Esophagus (tissue), 2 donors: ENCODE data around the gene TMEM106B. TPM values are rescaled to one million over a fixed set of nuclear protein-coding genes. Genes with fewer than 3 reads are reported as not detected.

Source experiments
- H3K27ac ChIP-seq, 2 donors: one replicate each; pipeline ENCODE4 v1.5.1; 2013; ENCODE audit warnings: low read depth in 2 of 2, mild to moderate bottlenecking in 2 of 2, inconsistent platforms in 1 of 2, low read length in 1 of 2, moderate library complexity in 1 of 2
- H3K27me3 ChIP-seq, 2 donors: one replicate each; pipeline ENCODE4 v1.6.1; 2013; ENCODE audit warnings: low read length in 2 of 2, control low read depth in 1 of 2, mild to moderate bottlenecking in 1 of 2; ENCODE audit not compliant: insufficient read depth in 2 of 2, control insufficient read depth in 1 of 2
- H3K36me3 ChIP-seq, 2 donors: one replicate each; pipeline ENCODE4 v1.6.1; 2013; ENCODE audit warnings: low read length in 1 of 2; ENCODE audit not compliant: control insufficient read depth in 2 of 2, insufficient read depth in 2 of 2
- H3K4me1 ChIP-seq, 2 donors: one replicate each; pipeline ENCODE4 v1.6.1; 2013; ENCODE audit warnings: low read length in 1 of 2; ENCODE audit not compliant: control insufficient read depth in 2 of 2, insufficient read depth in 2 of 2
- H3K4me3 ChIP-seq, 2 donors: one replicate each; pipeline ENCODE4 v1.5.1; 2013; ENCODE audit warnings: low read length in 2 of 2, mild to moderate bottlenecking in 2 of 2, low read depth in 1 of 2, moderate library complexity in 1 of 2
- H3K9me3 ChIP-seq, 2 donors: one replicate each; pipeline ENCODE4 v1.6.1; 2013; ENCODE audit warnings: mild to moderate bottlenecking in 2 of 2, low read depth in 1 of 2, low read length in 1 of 2, moderate library complexity in 1 of 2; ENCODE audit not compliant: control insufficient read depth in 2 of 2, insufficient read depth in 1 of 2
- WGBS, 2 donors: extraction: QIAGEN DNeasy Blood & Tissue Kit; methylation state at CpG; one replicate each; pipeline ENCODE4 v1.1.7; 2013; 5-methylcytosine and 5-hydroxymethylcytosine counted together
- polyA plus RNA-seq, 2 donors: library from polyadenylated mRNA; stranded (reverse); fragments of 200-250 nt; gene quantifications; one replicate each; pipeline ENCODE4 v1.2.3, GENCODE V29; 2013
- donor health status: healthy with polysubstance abuse.
- donor health status: Bipolar disorder and iron deficiency.

The TMEM106B gene
- polyA plus RNA-seq, 2 donors, result 11.8 to 12.1 TPM

GRCh38 chr7:12199363-12199762 lies 11.7 kb upstream of the TMEM106B start:
- H3K4me1 ChIP-seq, result no peaks in the 10 kb centered on the region
- H3K27me3 ChIP-seq, result no peaks in the 10 kb centered on the region
- H3K27ac ChIP-seq, result no peak overlapping the region
- no peaks in the 10 kb centered on the region for H3K9me3 ChIP-seq
- no peak overlapping the region for H3K4me3 ChIP-seq
- no peaks in the 10 kb centered on the region for H3K36me3 ChIP-seq

GRCh38 chr7:12207046-12207445 lies 4.0 kb upstream of the TMEM106B start:
- no peaks in the 10 kb centered on the region for H3K27me3 ChIP-seq
- peaks cover 0 to 2% of the 10 kb centered on the region in 2 donors for H3K4me1 ChIP-seq
- H3K4me3 ChIP-seq, result no peak overlapping the region
- no peaks in the 10 kb centered on the region for H3K36me3 ChIP-seq
- WGBS, 2 donors, result 42 to 43% methylated on average over 2 of the region's 2 CpGs
- H3K27ac ChIP-seq, result no peak overlapping the region
- H3K9me3 ChIP-seq, result no peaks in the 10 kb centered on the region

- no peak overlapping the region for H3K27ac ChIP-seq
- WGBS, 2 donors, result 47 to 53% methylated on average over 1 of the region's 1 CpG
- no peaks in the 10 kb centered on the region for H3K27me3 ChIP-seq
- peaks cover 0 to 3% of the 10 kb centered on the region in 2 donors for H3K4me1 ChIP-seq
- no peak overlapping the region for H3K4me3 ChIP-seq
- H3K36me3 ChIP-seq, result no peaks in the 10 kb centered on the region
- no peaks in the 10 kb centered on the region for H3K9me3 ChIP-seq
Observed at GRCh38 chr7:12209221-12209620, 1.9 kb upstream of the TMEM106B start.

GRCh38 chr7:12210179-12211053 lies 678 bp upstream of the TMEM106B start:
- H3K27me3 ChIP-seq, result no peaks in the 10 kb centered on the region
- H3K4me1 ChIP-seq, result peaks cover 0 to 3% of the 10 kb centered on the region in 2 donors
- H3K4me3 ChIP-seq, result peak overlapping the region; percentile 73 to 86
- H3K27ac ChIP-seq, result peak overlapping the region; percentile 82 to 93
- no peaks in the 10 kb centered on the region for H3K36me3 ChIP-seq
- 1 to 2% methylated on average over 26 of the region's 26 CpGs for WGBS, 2 donors
- H3K9me3 ChIP-seq, result no peaks in the 10 kb centered on the region

GRCh38 chr7:12211711-12212485 lies 804 bp downstream of the TMEM106B start:
- 11 to 19% methylated on average over 9 of the region's 9 CpGs for WGBS, 2 donors
- Histone ChIP-seq H3K27ac (peak overlapping the region; percentile 92 to 96), H3K36me3 (no peaks in the 10 kb centered on the region), H3K9me3 (no peaks in the 10 kb centered on the region), H3K27me3 (no peaks in the 10 kb centered on the region), H3K4me1 (peaks cover 0 to 3% of the 10 kb centered on the region in 2 donors), H3K4me3 (peak overlapping the region; percentile 73 to 86)

GRCh38 chr7:12217311-12217710 lies 6.2 kb downstream of the TMEM106B start:
- Histone ChIP-seq H3K36me3 (no peaks in the 10 kb centered on the region), H3K27me3 (no peaks in the 10 kb centered on the region), H3K27ac (no peak overlapping the region), H3K9me3 (no peaks in the 10 kb centered on the region), H3K4me1 (no peaks in the 10 kb centered on the region), H3K4me3 (no peak overlapping the region)
- WGBS, 2 donors, result 89 to 98% methylated on average over 1 of the region's 1 CpG

GRCh38 chr7:12220389-12221046 lies 9.4 kb downstream of the TMEM106B start:
- 74 to 87% methylated on average over 1 of the region's 1 CpG for WGBS, 2 donors
- Histone ChIP-seq H3K27ac (no peak overlapping the region), H3K36me3 (no peaks in the 10 kb centered on the region), H3K4me1 (no peaks in the 10 kb centered on the region), H3K27me3 (no peaks in the 10 kb centered on the region), H3K4me3 (no peak overlapping the region), H3K9me3 (no peaks in the 10 kb centered on the region)

- H3K4me3 ChIP-seq, result no peak overlapping the region
- H3K27me3 ChIP-seq, result no peaks in the 10 kb centered on the region
- H3K9me3 ChIP-seq, result no peaks in the 10 kb centered on the region
- no peaks in the 10 kb centered on the region for H3K4me1 ChIP-seq
- no peaks in the 10 kb centered on the region for H3K36me3 ChIP-seq
- H3K27ac ChIP-seq, result no peak overlapping the region
Observed at GRCh38 chr7:12221414-12221813, 10.3 kb downstream of the TMEM106B start.

- Histone ChIP-seq H3K4me3 (no peak overlapping the region), H3K9me3 (no peaks in the 10 kb centered on the region), H3K27ac (no peak overlapping the region), H3K36me3 (no peaks in the 10 kb centered on the region), H3K4me1 (no peaks in the 10 kb centered on the region), H3K27me3 (no peaks in the 10 kb centered on the region)
- WGBS, 2 donors, result 37 to 46% methylated on average over 1 of the region's 1 CpG
Observed at GRCh38 chr7:12222889-12223579, 11.9 kb downstream of the TMEM106B start.
